A673 (cell line): ENCODE data around the gene PES1. TPM values are rescaled to one million over a fixed set of nuclear protein-coding genes. Genes with fewer than 3 reads are reported as not detected.

Source experiments
- BruUV-seq: library from RNA; stranded (reverse); fragments of 400-500 nt; replicated peaks from 2 replicates; lab custom pipeline; 2021; lab: Mats Ljungman, UMichigan
- CTCF ChIA-PET: fragments of 300-600 bp; sonication (Branson Sonifier 250); formaldehyde crosslinking; loops from one replicate; lab custom pipeline; 2022; ENCODE audit warnings: antibody characterized with exemption; lab: Charles Lee
- POLR2A ChIA-PET: fragments of 300-600 bp; sonication (Branson Sonifier 250); formaldehyde crosslinking; loops from one replicate; lab custom pipeline; 2022; ENCODE audit warnings: antibody characterized with exemption; ENCODE audit not compliant: low non-redundant PET; lab: Charles Lee
- DNase-seq: peaks from one replicate; pipeline ENCODE4 v3.0.0-alpha.2; 2015; ENCODE audit warnings: low spot score
- H3K27ac ChIP-seq: fragments of 200-600 bp; sonication (generic); 2 replicates; pipeline ENCODE4 v1.5.1; 2016; ENCODE audit warnings: mixed run types, low read depth, mild to moderate bottlenecking, mixed read lengths, antibody characterized with exemption, low read length; ENCODE audit not compliant: poor library complexity, severe bottlenecking
- H3K27me3 ChIP-seq: fragments of 200-600 bp; sonication (generic); replicated peaks from 2 replicates; pipeline ENCODE4 v1.6.1; 2017; ENCODE audit warnings: mixed run types, low read depth, mild to moderate bottlenecking, mixed read lengths, antibody characterized with exemption, low read length; ENCODE audit not compliant: insufficient read depth, poor library complexity
- H3K36me3 ChIP-seq: fragments of 200-600 bp; sonication (generic); 2 replicates; pipeline ENCODE4 v1.6.1; 2016; ENCODE audit warnings: mixed run types, mild to moderate bottlenecking, mixed read lengths, antibody characterized with exemption, low read length; ENCODE audit not compliant: insufficient read depth, poor library complexity, severe bottlenecking
- H3K4me1 ChIP-seq: fragments of 200-600 bp; sonication (generic); 2 replicates; pipeline ENCODE4 v1.6.1; 2017; ENCODE audit warnings: mixed run types, mild to moderate bottlenecking, mixed read lengths, antibody characterized with exemption, low read length; ENCODE audit not compliant: insufficient read depth, poor library complexity, severe bottlenecking
- H3K4me3 ChIP-seq: fragments of 200-600 bp; sonication (generic); 2 replicates; pipeline ENCODE4 v1.5.1; 2016; ENCODE audit warnings: low read depth, mixed run types, mild to moderate bottlenecking, mixed read lengths, low read length; ENCODE audit not compliant: poor library complexity, severe bottlenecking
- H3K9me3 ChIP-seq: fragments of 200-600 bp; sonication (generic); 2 replicates; pipeline ENCODE4 v1.6.1; 2016; ENCODE audit warnings: mixed run types, low read depth, mild to moderate bottlenecking, mixed read lengths, antibody characterized with exemption, low read length; ENCODE audit not compliant: poor library complexity, severe bottlenecking
- CTCF ChIP-seq: fragments of 300-800, 200-600 bp; sonication (generic); conservative IDR thresholded peaks from 2 replicates; pipeline ENCODE4 v1.5.1; 2017; ENCODE audit warnings: low read depth, mild to moderate bottlenecking, antibody characterized with exemption, low read length, moderate library complexity, mixed read lengths
- EZH2 ChIP-seq: fragments of 200-600 bp; sonication (generic); IDR thresholded peaks from 2 replicates; pipeline ENCODE4 v1.6.1; 2017; ENCODE audit warnings: borderline replicate concordance, low read depth, mild to moderate bottlenecking, mixed read lengths, antibody characterized with exemption, low read length; ENCODE audit not compliant: poor library complexity, severe bottlenecking
- intact Hi-C: fragments of 100-400 bp; cut with micrococcal nuclease; formaldehyde crosslinking; loops from one replicate; pipeline ENCODE4 v1.10.0; 2022; ENCODE audit not compliant: unreplicated experiment
- total RNA-seq: library from RNA; stranded (reverse); gene quantifications from 2 replicates; pipeline ENCODE4 v1.2.3, GENCODE V29; 2021

The PES1 gene
- total RNA-seq, 1 experiment from 2014 or later: 175 TPM

- H3K36me3 ChIP-seq: peaks cover 40% of the 10 kb centered on the region
- no peaks in the 10 kb centered on the region for H3K9me3 ChIP-seq
- no peak overlapping the region for H3K27ac ChIP-seq
- no peaks in the 10 kb centered on the region for H3K27me3 ChIP-seq
- peak overlapping the region; percentile 23 for H3K4me3 ChIP-seq
- POLR2A ChIA-PET: no interaction called here
- TF ChIP-seq EZH2 (no peak), CTCF (no peak)
- no TSS peak for BruUV-seq
- intact Hi-C loops: no loop called here
- DNase-seq: no peak
- CTCF ChIA-PET: no interaction called here
- no peaks in the 10 kb centered on the region for H3K4me1 ChIP-seq
Observed at GRCh38 chr22:30574997-30575671, 16.6 kb downstream of the PES1 start.

GRCh38 chr22:30574095-30574981 is 17.4 kb downstream of the PES1 start, which contains the start of gene GAL3ST1:
Gene GAL3ST1 (minus strand): TSS chr22:30574665. CDS start chr22:30557392, 17,273 bp downstream.
- DNase-seq: no peak
- no TSS peak for BruUV-seq
- no peaks in the 10 kb centered on the region for H3K4me1 ChIP-seq
- peaks cover 32% of the 10 kb centered on the region for H3K36me3 ChIP-seq
- H3K9me3 ChIP-seq: no peaks in the 10 kb centered on the region
- H3K27ac ChIP-seq: no peak within 1 kb of the TSS
- H3K4me3 ChIP-seq: peak within 1 kb of the TSS; percentile 27
- H3K27me3 ChIP-seq: no peaks in the 10 kb centered on the region
- intact Hi-C loops: no loop called here
- POLR2A ChIA-PET: no interaction called here
- CTCF ChIA-PET: no interaction called here
- no peak for TF ChIP-seq EZH2
- no peak for TF ChIP-seq CTCF

GRCh38 chr22:30573594-30574094 is 18.1 kb downstream of the PES1 start:
- no peak for DNase-seq
- ChIA-PET CTCF (no interaction called here), POLR2A (no interaction called here)
- Histone ChIP-seq H3K4me3 (no peak overlapping the region), H3K9me3 (no peaks in the 10 kb centered on the region), H3K27ac (no peak overlapping the region), H3K4me1 (no peaks in the 10 kb centered on the region), H3K27me3 (no peaks in the 10 kb centered on the region), H3K36me3 (peaks cover 25% of the 10 kb centered on the region)
- no TSS peak for BruUV-seq
- intact Hi-C loops: no loop called here
- TF ChIP-seq EZH2: no peak
- no peak for TF ChIP-seq CTCF
